PC-9 (cell line): ENCODE results near the gene CCR3.

Experiments
- EZH2 ChIP-seq: fragments of 200-600 bp; sonication (generic); IDR thresholded peaks from 2 replicates; pipeline ENCODE4 v1.8.0; 2017; ENCODE audit warnings: antibody characterized with exemption, low read depth
- TF ChIP-seq, protein P1 (sequence below): fragments of 200-600 bp; sonication (generic); conservative IDR thresholded peaks from 2 replicates; pipeline ENCODE4 v1.6.1; 2017; ENCODE audit warnings: mixed run types, antibody characterized with exemption, mild to moderate bottlenecking, moderate library complexity

DNA sequence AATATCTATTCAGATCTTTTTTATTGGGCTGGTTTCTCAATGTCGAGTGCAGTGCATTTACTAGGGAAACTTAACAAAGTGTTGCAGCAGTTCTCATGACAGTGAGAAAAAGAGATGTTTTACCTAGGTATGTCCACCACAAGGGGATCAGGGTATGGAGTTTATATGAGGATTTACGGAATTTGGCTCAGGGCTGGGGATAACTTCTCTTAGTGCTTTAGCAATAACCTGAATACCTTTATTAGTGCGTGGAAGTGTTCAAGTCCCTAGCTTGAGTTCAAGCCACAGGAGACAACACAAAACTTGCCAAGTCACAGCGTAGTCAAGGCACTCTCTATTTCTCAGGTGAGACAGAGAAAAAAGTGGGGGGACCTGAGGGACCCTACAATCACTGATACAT is 3.9 kb upstream of the CCR3 start:
- TF ChIP-seq, protein P1, sequence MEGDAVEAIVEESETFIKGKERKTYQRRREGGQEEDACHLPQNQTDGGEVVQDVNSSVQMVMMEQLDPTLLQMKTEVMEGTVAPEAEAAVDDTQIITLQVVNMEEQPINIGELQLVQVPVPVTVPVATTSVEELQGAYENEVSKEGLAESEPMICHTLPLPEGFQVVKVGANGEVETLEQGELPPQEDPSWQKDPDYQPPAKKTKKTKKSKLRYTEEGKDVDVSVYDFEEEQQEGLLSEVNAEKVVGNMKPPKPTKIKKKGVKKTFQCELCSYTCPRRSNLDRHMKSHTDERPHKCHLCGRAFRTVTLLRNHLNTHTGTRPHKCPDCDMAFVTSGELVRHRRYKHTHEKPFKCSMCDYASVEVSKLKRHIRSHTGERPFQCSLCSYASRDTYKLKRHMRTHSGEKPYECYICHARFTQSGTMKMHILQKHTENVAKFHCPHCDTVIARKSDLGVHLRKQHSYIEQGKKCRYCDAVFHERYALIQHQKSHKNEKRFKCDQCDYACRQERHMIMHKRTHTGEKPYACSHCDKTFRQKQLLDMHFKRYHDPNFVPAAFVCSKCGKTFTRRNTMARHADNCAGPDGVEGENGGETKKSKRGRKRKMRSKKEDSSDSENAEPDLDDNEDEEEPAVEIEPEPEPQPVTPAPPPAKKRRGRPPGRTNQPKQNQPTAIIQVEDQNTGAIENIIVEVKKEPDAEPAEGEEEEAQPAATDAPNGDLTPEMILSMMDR: no peak
- no peak for TF ChIP-seq EZH2
